Fibroblast of mammary gland (primary cell): ENCODE data around the gene SCN2B.

Experiments
- DNase-seq: peaks from one replicate; pipeline ENCODE4 v3.0.0-alpha.2; 2010; ENCODE audit warnings: low read depth
- H3K4me3 ChIP-seq: 2 replicates; pipeline ENCODE4 v1.5.1; 2011; ENCODE audit warnings: low read depth, mild to moderate bottlenecking, low read length, moderate library complexity; ENCODE audit not compliant: control insufficient read depth
- CTCF ChIP-seq: conservative IDR thresholded peaks from 2 replicates; pipeline ENCODE4 v1.5.1; 2011; ENCODE audit warnings: low read depth, low read length, inconsistent platforms; ENCODE audit not compliant: control insufficient read depth, insufficient read depth

Gene SCN2B

DNA sequence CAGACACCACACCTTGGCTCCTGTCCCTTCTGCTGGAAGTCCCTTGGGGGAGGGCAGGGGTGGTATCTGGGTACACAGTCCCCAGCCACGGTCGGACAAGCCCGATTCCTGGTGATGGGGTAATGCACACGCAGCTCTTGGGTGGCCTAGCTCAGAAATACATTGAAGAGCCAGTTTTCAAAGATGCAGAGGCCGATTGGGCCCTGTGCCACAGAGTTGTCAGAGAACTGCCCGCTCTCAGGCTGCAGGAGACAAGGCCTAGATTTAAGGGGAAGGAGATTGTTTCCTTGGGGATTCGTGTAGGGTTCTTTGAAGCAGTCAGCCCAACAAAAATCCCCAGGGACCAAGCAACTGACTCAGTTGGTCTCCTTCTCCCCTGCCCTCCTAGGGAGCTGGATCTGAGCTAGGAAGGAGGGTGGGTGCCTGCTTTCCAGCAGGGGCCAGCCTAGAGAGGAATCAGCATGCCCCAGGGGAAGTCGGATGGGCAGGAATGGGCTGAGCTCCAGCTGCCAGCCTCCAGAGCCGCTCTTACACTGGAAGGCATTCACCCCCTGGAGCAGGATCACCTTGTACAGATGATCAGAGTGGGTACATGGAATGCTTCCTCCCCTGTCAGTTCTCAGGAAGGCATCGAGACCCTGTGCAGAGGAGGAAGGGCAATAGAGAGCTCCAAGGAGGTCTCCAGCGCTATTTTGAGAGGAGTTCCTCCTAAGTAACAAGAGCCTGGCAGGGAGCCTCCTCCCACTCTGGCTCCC is 20.5 kb downstream of the SCN2B start:
- TF ChIP-seq CTCF = no peak
- no peak overlapping the region for H3K4me3 ChIP-seq
- DNase-seq = no peak

DNA sequence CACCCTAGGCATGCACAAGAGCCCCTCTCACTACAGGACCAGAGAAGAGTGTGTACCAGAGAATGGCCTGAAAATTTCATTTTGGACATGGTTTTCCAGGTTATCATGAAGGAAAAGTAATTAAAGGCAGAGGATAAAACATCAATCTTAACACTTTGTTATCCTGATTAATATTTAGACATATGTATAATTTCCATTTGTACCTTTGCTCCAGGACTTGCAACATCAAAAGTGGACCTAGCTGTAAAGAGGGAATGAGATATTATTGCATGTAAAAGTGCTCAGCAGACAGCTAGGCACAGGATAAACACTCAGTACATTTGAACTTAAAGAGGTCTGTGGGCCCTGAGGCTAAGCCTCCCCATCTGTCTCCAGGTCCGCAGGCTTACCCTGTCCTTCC is 21.8 kb downstream of the SCN2B start:
- DNase-seq = no peak
- TF ChIP-seq CTCF = no peak
- H3K4me3 ChIP-seq = no peak overlapping the region

DNA sequence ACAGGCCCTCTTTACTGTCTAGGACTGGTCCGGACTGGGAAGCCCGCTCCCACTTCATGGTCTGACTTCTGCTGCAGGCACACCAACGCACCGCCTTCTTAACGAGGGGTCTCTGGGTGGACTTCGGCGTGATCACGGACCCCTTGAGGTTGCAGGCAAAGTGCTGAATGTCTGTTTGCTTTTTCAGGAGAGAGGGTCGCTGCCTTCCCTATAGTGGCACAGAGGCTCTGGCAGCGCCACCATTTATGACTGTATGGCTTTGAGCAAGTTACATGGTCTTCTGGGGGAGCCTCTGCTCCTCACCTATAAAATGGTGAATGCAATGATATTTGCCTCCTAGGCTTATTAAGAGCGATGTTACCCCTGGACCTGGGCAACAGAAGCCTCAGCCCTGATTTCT is 22.5 kb downstream of the SCN2B start:
- no peak for TF ChIP-seq CTCF
- no peak for DNase-seq
- H3K4me3 ChIP-seq = no peak overlapping the region

GRCh38 chr11:118153516-118153915 is 22.9 kb downstream of the SCN2B start:
- no peak for DNase-seq
- no peak overlapping the region for H3K4me3 ChIP-seq
- no peak for TF ChIP-seq CTCF

- peak within 1 kb of the TSS; percentile 37 for H3K4me3 ChIP-seq
- TF ChIP-seq CTCF = no peak
- peak; percentile 24 for DNase-seq
Measured at GRCh38 chr11:118152552-118153471, 23.6 kb downstream of the SCN2B start, which contains the start of gene SCN4B. Gene SCN4B (minus strand): TSS chr11:118152823. CDS start chr11:118152673, 150 bp downstream.

GRCh38 chr11:118152020-118152551 is 24.4 kb downstream of the SCN2B start:
- no peak for DNase-seq
- H3K4me3 ChIP-seq = no peak overlapping the region

More at GRCh38 chr11:118152020-118152551, 24.4 kb downstream of the SCN2B start:
- TF ChIP-seq CTCF = no peak
